ENCODE results near the gene FILIP1L. TPM values are rescaled to one million over a fixed set of nuclear protein-coding genes. Genes with fewer than 3 reads are reported as not detected.

FILIP1L gene
- total RNA-seq, 1 donor from 2014 or later: 41.5 TPM

GRCh38 chr3:99882436-99883137, 231.7 kb downstream of the FILIP1L start:
- intact Hi-C loops (cut with DNase I): no loop called here
- no peak overlapping the region for H3K4me3 ChIP-seq
- no peaks in the 10 kb centered on the region for H3K9me3 ChIP-seq
- TF ChIP-seq POLR2AphosphoS5 (IDR thresholded peaks at IDR 0.05; ENCODE audit: insufficient read depth in 1 of 2, low read depth in 1 of 2) (no peak), CTCF (IDR thresholded peaks at IDR 0.05) (no peak), POLR2A (IDR thresholded peaks at IDR 0.05) (no peak)
- H3K4me1 ChIP-seq: no peaks in the 10 kb centered on the region
- H3K36me3 ChIP-seq: no peaks in the 10 kb centered on the region
- H3K27ac ChIP-seq: no peak overlapping the region
- H3K27me3 ChIP-seq: no peaks in the 10 kb centered on the region
- DNase-seq (ENCODE audit: extremely low spot score in 2 of 2): no peak

- TF ChIP-seq POLR2A (IDR thresholded peaks at IDR 0.05): no peak
- peak in 1 of 2 donors; percentile 14 for TF ChIP-seq POLR2AphosphoS5 (IDR thresholded peaks at IDR 0.05; ENCODE audit: insufficient read depth in 1 of 2, low read depth in 1 of 2)
- peak overlapping the region; percentile 18 for H3K27ac ChIP-seq
- no peaks in the 10 kb centered on the region for H3K27me3 ChIP-seq
- no peak for DNase-seq (ENCODE audit: extremely low spot score in 2 of 2)
- no peak overlapping the region for H3K4me3 ChIP-seq
- intact Hi-C loops (cut with DNase I): no loop called here
- H3K9me3 ChIP-seq: no peaks in the 10 kb centered on the region
- peaks cover 10% of the 10 kb centered on the region for H3K4me1 ChIP-seq
- no peaks in the 10 kb centered on the region for H3K36me3 ChIP-seq
Observed at GRCh38 chr3:99881121-99881524, 233.2 kb downstream of the FILIP1L start.

GRCh38 chr3:99879275-99879674, 235.0 kb downstream of the FILIP1L start:
- DNase-seq (ENCODE audit: extremely low spot score in 2 of 2): no peak
- TF ChIP-seq POLR2AphosphoS5 (IDR thresholded peaks at IDR 0.05; ENCODE audit: insufficient read depth in 1 of 2, low read depth in 1 of 2) (no peak), POLR2A (IDR thresholded peaks at IDR 0.05) (no peak), CTCF (IDR thresholded peaks at IDR 0.05) (no peak)
- intact Hi-C loops (cut with DNase I): loop anchor here (10.0 kb wide), 1 partner anchor 66 kb away; no protein-coding TSS in a partner anchor

GRCh38 chr3:99878005-99878404, 236.3 kb downstream of the FILIP1L start:
- intact Hi-C loops (cut with DNase I): loop anchor here (10.0 kb wide), 1 partner anchor 67 kb away; no protein-coding TSS in a partner anchor
- Histone ChIP-seq H3K27ac (no peak overlapping the region), H3K36me3 (no peaks in the 10 kb centered on the region), H3K4me3 (no peak overlapping the region), H3K4me1 (peaks cover 21% of the 10 kb centered on the region), H3K27me3 (no peaks in the 10 kb centered on the region), H3K9me3 (no peaks in the 10 kb centered on the region)
- no peak for DNase-seq (ENCODE audit: extremely low spot score in 2 of 2)
- TF ChIP-seq POLR2AphosphoS5 (IDR thresholded peaks at IDR 0.05; ENCODE audit: insufficient read depth in 1 of 2, low read depth in 1 of 2) (no peak), CTCF (IDR thresholded peaks at IDR 0.05) (no peak), POLR2A (IDR thresholded peaks at IDR 0.05) (no peak)

More at GRCh38 chr3:99879275-99879674, 235.0 kb downstream of the FILIP1L start:
- no peak overlapping the region for H3K27ac ChIP-seq
- H3K36me3 ChIP-seq: no peaks in the 10 kb centered on the region
- no peaks in the 10 kb centered on the region for H3K9me3 ChIP-seq
- H3K27me3 ChIP-seq: no peaks in the 10 kb centered on the region
- H3K4me1 ChIP-seq: peaks cover 21% of the 10 kb centered on the region
- no peak overlapping the region for H3K4me3 ChIP-seq

GRCh38 chr3:99877031-99877579, 237.2 kb downstream of the FILIP1L start:
- TF ChIP-seq POLR2A (IDR thresholded peaks at IDR 0.05): no peak
- no peak for TF ChIP-seq POLR2AphosphoS5 (IDR thresholded peaks at IDR 0.05; ENCODE audit: insufficient read depth in 1 of 2, low read depth in 1 of 2)
- no peak for TF ChIP-seq CTCF (IDR thresholded peaks at IDR 0.05)
- Histone ChIP-seq H3K4me3 (peak overlapping the region in 1 of 2 donors; percentile 71), H3K27ac (peak overlapping the region; percentile 94)

More at GRCh38 chr3:99877031-99877579, 237.2 kb downstream of the FILIP1L start:
- Histone ChIP-seq H3K27me3 (no peaks in the 10 kb centered on the region), H3K36me3 (no peaks in the 10 kb centered on the region), H3K9me3 (no peaks in the 10 kb centered on the region), H3K4me1 (peaks cover 21% of the 10 kb centered on the region)
- intact Hi-C loops (cut with DNase I): loop anchor here (1.0 to 10.0 kb wide), 2 partner anchors 68 to 163 kb away; no protein-coding TSS in a partner anchor
- DNase-seq (ENCODE audit: extremely low spot score in 2 of 2): no peak

Data from vagina (tissue), 2 donors.